ENCODE measurements around the gene STK32C.
"Not testable (repeated sequence)": the region's sequence is repeated elsewhere in the genome, so short reads cannot be mapped to it uniquely, and the experiment has no call there.

STK32C gene

GRCh38 chr10:132219486-132219885 lies 88.3 kb downstream of the STK32C start:
- peaks cover 3% of the 10 kb centered on the region for H3K4me1 ChIP-seq (ENCODE audit: insufficient read depth, insufficient read length)
- H3K9ac ChIP-seq (ENCODE audit: insufficient read length, low read depth) = no peak overlapping the region
- no peak for TF ChIP-seq SUZ12 (IDR thresholded peaks at IDR 0.05; ENCODE audit: extremely low read depth, insufficient read depth, insufficient read length)
- TF ChIP-seq YY1 (IDR thresholded peaks at IDR 0.05; ENCODE audit: insufficient read depth, insufficient read length) = no peak
- no peak for TF ChIP-seq ZNF274 (IDR thresholded peaks at IDR 0.05; ENCODE audit: low read depth, low read length)
- H3K4me3 ChIP-seq (ENCODE audit: insufficient read length, low read depth) = no peak overlapping the region
- no peaks in the 10 kb centered on the region for H3K27me3 ChIP-seq (ENCODE audit: insufficient read depth, insufficient read length)
- no peaks in the 10 kb centered on the region for H3K36me3 ChIP-seq (ENCODE audit: insufficient read depth, insufficient read length, low read length)
- no peak for DNase-seq (ENCODE audit: low read depth, low spot score)
- peaks cover 30% of the 10 kb centered on the region for H3K9me3 ChIP-seq (ENCODE audit: insufficient read depth, low read length)

DNA sequence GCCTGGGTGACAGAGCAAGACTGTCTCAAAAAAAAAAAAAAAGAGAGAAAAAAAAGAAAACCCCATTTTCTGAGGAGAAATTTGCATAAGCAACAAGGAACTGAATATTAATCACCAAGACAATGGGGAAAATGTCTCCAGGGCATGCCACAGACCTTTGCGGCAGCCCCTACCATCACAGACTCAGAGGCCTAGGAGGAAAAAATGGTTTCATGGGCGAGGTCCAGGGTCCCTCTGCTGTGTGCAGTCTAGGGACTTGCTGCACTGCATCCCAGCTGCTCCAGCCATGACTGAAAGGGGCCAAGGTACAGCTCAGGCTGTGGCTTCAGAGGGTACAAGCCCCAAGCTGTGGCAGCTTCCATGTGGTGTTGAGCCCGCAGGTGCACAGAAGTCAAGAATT lies 91.3 kb downstream of the STK32C start:
- not testable (repeated sequence) for H3K4me3 ChIP-seq (ENCODE audit: insufficient read length, low read depth); H3K4me1 ChIP-seq (ENCODE audit: insufficient read depth, insufficient read length); H3K36me3 ChIP-seq (ENCODE audit: insufficient read depth, insufficient read length, low read length); H3K9ac ChIP-seq (ENCODE audit: insufficient read length, low read depth); H3K27me3 ChIP-seq (ENCODE audit: insufficient read depth, insufficient read length); DNase-seq (ENCODE audit: low read depth, low spot score)
- peaks cover 31% of the 10 kb centered on the region for H3K9me3 ChIP-seq (ENCODE audit: insufficient read depth, low read length)

- DNase-seq (ENCODE audit: low read depth, low spot score) = no peak
- H3K9ac ChIP-seq (ENCODE audit: insufficient read length, low read depth) = no peak overlapping the region
- H3K9me3 ChIP-seq (ENCODE audit: insufficient read depth, low read length) = peaks cover 31% of the 10 kb centered on the region
- no peak for TF ChIP-seq YY1 (IDR thresholded peaks at IDR 0.05; ENCODE audit: insufficient read depth, insufficient read length)
- TF ChIP-seq ZNF274 (IDR thresholded peaks at IDR 0.05; ENCODE audit: low read depth, low read length) = no peak
- TF ChIP-seq SUZ12 (IDR thresholded peaks at IDR 0.05; ENCODE audit: extremely low read depth, insufficient read depth, insufficient read length) = no peak
- no peaks in the 10 kb centered on the region for H3K27me3 ChIP-seq (ENCODE audit: insufficient read depth, insufficient read length)
- H3K4me3 ChIP-seq (ENCODE audit: insufficient read length, low read depth) = no peak overlapping the region
- H3K36me3 ChIP-seq (ENCODE audit: insufficient read depth, insufficient read length, low read length) = no peaks in the 10 kb centered on the region
- H3K4me1 ChIP-seq (ENCODE audit: insufficient read depth, insufficient read length) = no peaks in the 10 kb centered on the region
Observed at GRCh38 chr10:132213917-132214316, 93.8 kb downstream of the STK32C start.

- DNase-seq (ENCODE audit: low read depth, low spot score) = no peak
- peaks cover 20% of the 10 kb centered on the region for H3K9me3 ChIP-seq (ENCODE audit: insufficient read depth, low read length)
- H3K4me1 ChIP-seq (ENCODE audit: insufficient read depth, insufficient read length) = no peaks in the 10 kb centered on the region
- TF ChIP-seq SUZ12 (IDR thresholded peaks at IDR 0.05; ENCODE audit: extremely low read depth, insufficient read depth, insufficient read length) (no peak), YY1 (IDR thresholded peaks at IDR 0.05; ENCODE audit: insufficient read depth, insufficient read length) (no peak), ZNF274 (IDR thresholded peaks at IDR 0.05; ENCODE audit: low read depth, low read length) (no peak)
- no peak overlapping the region for H3K4me3 ChIP-seq (ENCODE audit: insufficient read length, low read depth)
- H3K36me3 ChIP-seq (ENCODE audit: insufficient read depth, insufficient read length, low read length) = no peaks in the 10 kb centered on the region
- H3K9ac ChIP-seq (ENCODE audit: insufficient read length, low read depth) = no peak overlapping the region
- no peaks in the 10 kb centered on the region for H3K27me3 ChIP-seq (ENCODE audit: insufficient read depth, insufficient read length)
Observed at GRCh38 chr10:132212816-132213215, 94.9 kb downstream of the STK32C start.

DNA sequence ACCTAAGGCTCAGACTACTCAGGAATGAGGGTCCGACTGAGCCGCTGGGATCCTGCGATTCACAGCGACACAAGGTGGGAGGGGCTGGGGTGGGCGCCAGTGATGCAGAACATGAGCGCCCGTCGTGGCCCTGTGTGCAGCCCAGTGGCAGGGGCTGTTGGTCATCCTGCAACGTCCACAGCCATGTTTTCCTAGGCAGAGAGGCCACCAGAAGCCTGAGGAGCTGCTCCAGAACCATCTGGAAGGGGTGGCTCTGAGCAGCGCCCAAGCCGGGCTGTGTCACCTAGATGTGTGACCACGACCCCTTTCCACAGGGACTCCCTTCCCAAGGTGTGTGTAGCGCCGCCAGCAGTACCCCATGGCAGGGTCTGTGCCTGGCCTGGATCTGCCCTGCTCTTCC lies 96.5 kb downstream of the STK32C start:
- H3K4me3 ChIP-seq (ENCODE audit: insufficient read length, low read depth) = no peak overlapping the region
- no peak overlapping the region for H3K9ac ChIP-seq (ENCODE audit: insufficient read length, low read depth)
- no peaks in the 10 kb centered on the region for H3K4me1 ChIP-seq (ENCODE audit: insufficient read depth, insufficient read length)
- TF ChIP-seq SUZ12 (IDR thresholded peaks at IDR 0.05; ENCODE audit: extremely low read depth, insufficient read depth, insufficient read length) (no peak), ZNF274 (IDR thresholded peaks at IDR 0.05; ENCODE audit: low read depth, low read length) (no peak), YY1 (IDR thresholded peaks at IDR 0.05; ENCODE audit: insufficient read depth, insufficient read length) (no peak)
- H3K27me3 ChIP-seq (ENCODE audit: insufficient read depth, insufficient read length) = no peaks in the 10 kb centered on the region
- DNase-seq (ENCODE audit: low read depth, low spot score) = no peak
- peaks cover 5% of the 10 kb centered on the region for H3K9me3 ChIP-seq (ENCODE audit: insufficient read depth, low read length)
- no peaks in the 10 kb centered on the region for H3K36me3 ChIP-seq (ENCODE audit: insufficient read depth, insufficient read length, low read length)

DNA sequence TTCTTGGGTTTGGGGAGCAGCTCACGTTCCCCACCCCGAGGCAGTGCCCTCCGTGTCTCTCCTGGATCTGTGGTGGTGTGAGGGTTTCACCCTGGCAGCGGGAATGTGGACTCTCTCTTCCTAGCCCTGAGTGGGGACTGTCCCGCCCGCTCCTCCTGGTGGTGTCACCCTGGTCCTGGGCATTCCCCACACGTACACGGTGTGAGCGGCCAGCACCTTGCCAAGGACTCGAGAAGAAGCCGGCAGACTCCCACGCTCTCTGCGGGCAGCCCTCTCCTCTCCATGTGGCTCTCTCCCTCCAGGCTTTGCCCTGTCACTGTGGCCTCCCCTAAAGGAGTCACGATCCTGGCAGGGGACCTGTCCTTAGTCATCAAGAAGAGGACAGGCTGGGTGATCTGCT lies 97.0 kb downstream of the STK32C start:
- Histone ChIP-seq H3K4me3 (ENCODE audit: insufficient read length, low read depth) (no peak overlapping the region), H3K9me3 (ENCODE audit: insufficient read depth, low read length) (peaks cover 4% of the 10 kb centered on the region), H3K27me3 (ENCODE audit: insufficient read depth, insufficient read length) (no peaks in the 10 kb centered on the region), H3K9ac (ENCODE audit: insufficient read length, low read depth) (no peak overlapping the region), H3K36me3 (ENCODE audit: insufficient read depth, insufficient read length, low read length) (no peaks in the 10 kb centered on the region), H3K4me1 (ENCODE audit: insufficient read depth, insufficient read length) (no peaks in the 10 kb centered on the region)
- DNase-seq (ENCODE audit: low read depth, low spot score) = no peak
- TF ChIP-seq SUZ12 (IDR thresholded peaks at IDR 0.05; ENCODE audit: extremely low read depth, insufficient read depth, insufficient read length) = no peak
- TF ChIP-seq ZNF274 (IDR thresholded peaks at IDR 0.05; ENCODE audit: low read depth, low read length) = no peak
- TF ChIP-seq YY1 (IDR thresholded peaks at IDR 0.05; ENCODE audit: insufficient read depth, insufficient read length) = no peak

GRCh38 chr10:132209978-132210530 lies 97.7 kb downstream of the STK32C start:
- Histone ChIP-seq H3K4me3 (ENCODE audit: insufficient read length, low read depth) (no peak overlapping the region), H3K9ac (ENCODE audit: insufficient read length, low read depth) (no peak overlapping the region), H3K36me3 (ENCODE audit: insufficient read depth, insufficient read length, low read length) (no peaks in the 10 kb centered on the region), H3K27me3 (ENCODE audit: insufficient read depth, insufficient read length) (no peaks in the 10 kb centered on the region), H3K4me1 (ENCODE audit: insufficient read depth, insufficient read length) (peaks cover 3% of the 10 kb centered on the region), H3K9me3 (ENCODE audit: insufficient read depth, low read length) (peaks cover 4% of the 10 kb centered on the region; the same call in 1 of the 2 replicates)
- TF ChIP-seq SUZ12 (IDR thresholded peaks at IDR 0.05; ENCODE audit: extremely low read depth, insufficient read depth, insufficient read length) (no peak), YY1 (IDR thresholded peaks at IDR 0.05; ENCODE audit: insufficient read depth, insufficient read length) (no peak), ZNF274 (IDR thresholded peaks at IDR 0.05; ENCODE audit: low read depth, low read length) (no peak)
- DNase-seq (ENCODE audit: low read depth, low spot score) = no peak

DNA sequence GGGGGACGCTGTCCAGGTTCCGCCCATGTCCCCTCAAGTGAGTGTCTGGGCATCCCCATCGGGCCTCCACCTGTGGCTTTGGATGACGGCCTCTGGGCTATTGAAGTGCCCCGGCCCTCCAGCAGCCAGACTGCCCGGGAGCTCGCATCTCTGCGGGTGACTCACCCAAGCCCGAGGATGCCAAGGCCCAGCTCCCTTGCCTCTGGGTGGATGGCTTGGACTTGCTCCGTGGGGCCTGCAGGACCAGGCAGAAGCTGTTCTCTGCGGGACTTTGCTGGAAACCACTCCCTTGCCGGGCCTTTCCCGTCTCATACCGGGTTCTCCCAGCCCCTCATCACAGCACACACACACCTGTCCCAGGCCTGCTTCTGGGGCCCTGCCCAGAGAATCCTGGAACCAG lies 98.6 kb downstream of the STK32C start:
- Histone ChIP-seq H3K27me3 (ENCODE audit: insufficient read depth, insufficient read length) (no peaks in the 10 kb centered on the region), H3K9me3 (ENCODE audit: insufficient read depth, low read length) (no peaks in the 10 kb centered on the region), H3K9ac (ENCODE audit: insufficient read length, low read depth) (no peak overlapping the region), H3K4me3 (ENCODE audit: insufficient read length, low read depth) (no peak overlapping the region), H3K4me1 (ENCODE audit: insufficient read depth, insufficient read length) (peaks cover 3% of the 10 kb centered on the region), H3K36me3 (ENCODE audit: insufficient read depth, insufficient read length, low read length) (no peaks in the 10 kb centered on the region)
- TF ChIP-seq ZNF274 (IDR thresholded peaks at IDR 0.05; ENCODE audit: low read depth, low read length) (no peak), SUZ12 (IDR thresholded peaks at IDR 0.05; ENCODE audit: extremely low read depth, insufficient read depth, insufficient read length) (no peak), YY1 (IDR thresholded peaks at IDR 0.05; ENCODE audit: insufficient read depth, insufficient read length) (no peak)
- DNase-seq (ENCODE audit: low read depth, low spot score) = no peak
